ENCODE results near the gene IDS. TPM values are rescaled to one million over a fixed set of nuclear protein-coding genes. Genes with fewer than 3 reads are reported as not detected.

The IDS gene
- total and polyA plus RNA-seq, 2 donors from 2014 or later: 19.6 to 85.8 TPM

DNA sequence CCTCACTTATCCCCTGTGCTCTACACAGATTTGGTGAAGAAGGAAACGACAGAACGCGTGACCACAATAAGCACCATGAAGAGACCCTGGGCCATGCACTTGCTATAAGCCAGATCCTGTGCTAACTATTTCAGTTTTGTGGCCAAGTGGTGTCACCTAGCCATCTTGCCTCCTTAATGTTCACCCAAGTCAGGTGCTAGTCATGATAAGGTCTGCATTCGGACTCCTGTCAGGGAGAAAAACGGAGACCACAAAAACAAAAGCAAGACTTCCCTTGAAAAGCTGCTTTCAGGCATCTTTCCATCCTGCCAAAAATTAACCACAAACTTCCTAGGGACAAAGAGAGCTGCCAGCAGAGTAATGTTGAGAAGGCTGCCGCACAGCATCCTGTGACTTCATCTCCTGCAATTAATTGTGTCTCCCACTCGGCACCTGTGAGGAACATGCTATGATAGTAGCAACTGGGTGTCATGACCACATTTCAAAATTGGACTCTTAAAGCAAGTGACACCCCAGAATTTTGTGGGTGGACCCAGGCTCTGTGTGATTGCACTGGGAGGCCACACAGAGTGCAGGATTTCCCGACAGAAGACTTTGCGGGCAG, 8.8 kb upstream of the IDS start:
- no peak overlapping the region for H3K27ac ChIP-seq (ENCODE audit: low read depth in 2 of 2, low read length in 2 of 2)
- no peak overlapping the region for H3K4me3 ChIP-seq (ENCODE audit: low read length in 3 of 3)
- no peaks in the 10 kb centered on the region for H3K9me3 ChIP-seq (ENCODE audit: control insufficient read depth in 2 of 3, insufficient read depth in 1 of 3, low read length in 3 of 3)
- FAIRE-seq: no peak
- H3K4me1 ChIP-seq (ENCODE audit: control insufficient read depth in 2 of 3, insufficient read depth in 2 of 3, low read depth in 1 of 3, low read length in 3 of 3): no peaks in the 10 kb centered on the region
- TF ChIP-seq, protein P1, sequence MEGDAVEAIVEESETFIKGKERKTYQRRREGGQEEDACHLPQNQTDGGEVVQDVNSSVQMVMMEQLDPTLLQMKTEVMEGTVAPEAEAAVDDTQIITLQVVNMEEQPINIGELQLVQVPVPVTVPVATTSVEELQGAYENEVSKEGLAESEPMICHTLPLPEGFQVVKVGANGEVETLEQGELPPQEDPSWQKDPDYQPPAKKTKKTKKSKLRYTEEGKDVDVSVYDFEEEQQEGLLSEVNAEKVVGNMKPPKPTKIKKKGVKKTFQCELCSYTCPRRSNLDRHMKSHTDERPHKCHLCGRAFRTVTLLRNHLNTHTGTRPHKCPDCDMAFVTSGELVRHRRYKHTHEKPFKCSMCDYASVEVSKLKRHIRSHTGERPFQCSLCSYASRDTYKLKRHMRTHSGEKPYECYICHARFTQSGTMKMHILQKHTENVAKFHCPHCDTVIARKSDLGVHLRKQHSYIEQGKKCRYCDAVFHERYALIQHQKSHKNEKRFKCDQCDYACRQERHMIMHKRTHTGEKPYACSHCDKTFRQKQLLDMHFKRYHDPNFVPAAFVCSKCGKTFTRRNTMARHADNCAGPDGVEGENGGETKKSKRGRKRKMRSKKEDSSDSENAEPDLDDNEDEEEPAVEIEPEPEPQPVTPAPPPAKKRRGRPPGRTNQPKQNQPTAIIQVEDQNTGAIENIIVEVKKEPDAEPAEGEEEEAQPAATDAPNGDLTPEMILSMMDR (IDR thresholded peaks at IDR 0.05; ENCODE audit: borderline replicate concordance, extremely low read depth, insufficient read depth): no peak
- DNase-seq: no peak
- H3K36me3 ChIP-seq (ENCODE audit: control insufficient read depth in 2 of 3, insufficient read depth in 3 of 3, low read length in 3 of 3): no peaks in the 10 kb centered on the region
- H3K27me3 ChIP-seq (ENCODE audit: control insufficient read depth, insufficient read depth, low read length): no peaks in the 10 kb centered on the region
- intact Hi-C loops (cut with DNase I): no loop called here
- H3K9ac ChIP-seq (ENCODE audit: low read length in 3 of 3): no peak overlapping the region

DNA sequence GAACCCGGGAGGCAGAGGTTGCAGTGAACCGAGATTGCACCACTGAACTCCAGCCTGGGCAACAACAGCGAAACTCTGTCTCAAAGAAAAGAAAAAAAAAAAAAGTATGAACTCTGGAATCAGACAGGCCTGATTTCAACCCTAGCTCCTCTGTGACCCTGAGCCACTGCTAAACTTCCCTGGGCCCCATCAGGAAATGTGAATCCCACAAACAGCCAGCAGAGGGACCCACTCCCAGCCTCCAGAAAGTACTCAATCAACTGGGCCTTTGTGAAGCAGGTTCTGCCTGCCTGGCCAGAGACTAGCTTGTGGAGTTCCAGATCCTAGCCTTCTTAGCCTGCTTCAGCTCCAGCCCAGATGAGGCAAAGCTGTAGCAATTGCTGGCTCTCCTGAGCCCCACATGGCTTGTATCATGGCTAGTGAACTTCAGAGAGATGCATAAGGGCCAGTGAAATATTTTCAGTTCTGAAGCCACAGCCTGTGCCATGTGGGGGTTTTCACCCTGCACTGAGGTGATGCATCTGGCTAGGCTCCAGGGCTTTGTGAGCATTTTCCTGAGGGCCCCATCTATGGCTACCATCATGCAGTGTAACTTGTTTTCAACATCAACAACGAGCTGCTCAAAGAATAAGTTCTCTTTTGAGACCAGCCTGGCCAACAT, 7.2 kb upstream of the IDS start:
- no peak for FAIRE-seq
- no peak overlapping the region for H3K9ac ChIP-seq (ENCODE audit: low read length in 3 of 3)
- TF ChIP-seq, protein P1 (IDR thresholded peaks at IDR 0.05; ENCODE audit: borderline replicate concordance, extremely low read depth, insufficient read depth): peak; percentile 37
- no peaks in the 10 kb centered on the region for H3K36me3 ChIP-seq (ENCODE audit: control insufficient read depth in 2 of 3, insufficient read depth in 3 of 3, low read length in 3 of 3)
- H3K9me3 ChIP-seq (ENCODE audit: control insufficient read depth in 2 of 3, insufficient read depth in 1 of 3, low read length in 3 of 3): no peaks in the 10 kb centered on the region
- H3K27ac ChIP-seq (ENCODE audit: low read depth in 2 of 2, low read length in 2 of 2): no peak overlapping the region
- no peaks in the 10 kb centered on the region for H3K4me1 ChIP-seq (ENCODE audit: control insufficient read depth in 2 of 3, insufficient read depth in 2 of 3, low read depth in 1 of 3, low read length in 3 of 3)
- DNase-seq: peak in 4 of 5 donors; percentile 49 to 59 (median 56)
- no peak overlapping the region for H3K4me3 ChIP-seq (ENCODE audit: low read length in 3 of 3)
- no peaks in the 10 kb centered on the region for H3K27me3 ChIP-seq (ENCODE audit: control insufficient read depth, insufficient read depth, low read length)
- intact Hi-C loops (cut with DNase I): no loop called here

DNA sequence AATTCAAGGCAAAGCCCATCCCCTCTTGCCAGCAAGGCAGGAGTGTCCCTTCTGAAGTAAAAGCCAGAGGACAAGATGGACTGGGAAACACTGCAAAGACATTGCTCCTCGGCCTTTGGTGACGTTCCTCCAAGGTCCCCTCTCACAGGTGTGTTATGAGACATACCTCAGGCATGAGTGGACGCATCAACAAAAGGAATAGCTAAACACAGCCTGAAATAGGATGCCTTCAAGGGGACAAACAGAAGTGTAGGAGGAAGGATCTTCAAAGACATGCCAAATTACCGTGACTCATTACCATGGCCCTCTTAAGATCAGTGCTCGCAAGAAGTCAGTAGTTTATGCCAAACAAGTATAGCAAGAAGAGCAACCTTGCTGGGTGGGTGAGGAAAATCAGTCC, 6.0 kb upstream of the IDS start:
- no peak for FAIRE-seq

More for the DNA sequence above, 6.0 kb upstream of the IDS start:
- Histone ChIP-seq H3K9ac (ENCODE audit: low read length in 3 of 3) (no peak overlapping the region), H3K27me3 (ENCODE audit: control insufficient read depth, insufficient read depth, low read length) (no peaks in the 10 kb centered on the region), H3K36me3 (ENCODE audit: control insufficient read depth in 2 of 3, insufficient read depth in 3 of 3, low read length in 3 of 3) (no peaks in the 10 kb centered on the region), H3K4me1 (ENCODE audit: control insufficient read depth in 2 of 3, insufficient read depth in 2 of 3, low read depth in 1 of 3, low read length in 3 of 3) (no peaks in the 10 kb centered on the region), H3K4me3 (ENCODE audit: low read length in 3 of 3) (no peak overlapping the region), H3K9me3 (ENCODE audit: control insufficient read depth in 2 of 3, insufficient read depth in 1 of 3, low read length in 3 of 3) (no peaks in the 10 kb centered on the region), H3K27ac (ENCODE audit: low read depth in 2 of 2, low read length in 2 of 2) (no peak overlapping the region)
- intact Hi-C loops (cut with DNase I): no loop called here
- TF ChIP-seq, protein P1 (IDR thresholded peaks at IDR 0.05; ENCODE audit: borderline replicate concordance, extremely low read depth, insufficient read depth): no peak
- DNase-seq: peak in 1 of 5 donors; percentile 6

Measured in kidney (tissue), 14 donors.